GM21529 (cell line): Measurements from ENCODE around the gene CFAP99.

Experiments
- ATAC-seq: cut with Tn5 transposase; IDR thresholded peaks from one replicate; pipeline ENCODE4 v1.9.1; 2021; ENCODE audit not compliant: unreplicated experiment

CFAP99 gene

GRCh38 chr4:2497931-2498330 is 79.2 kb downstream of the CFAP99 start:
- ATAC-seq = peak; percentile 93

GRCh38 chr4:2500547-2500946 is 81.8 kb downstream of the CFAP99 start:
- no peak for ATAC-seq

- no peak for ATAC-seq
Observed at GRCh38 chr4:2501034-2501594, 82.4 kb downstream of the CFAP99 start.

- ATAC-seq = no peak
Observed at GRCh38 chr4:2503809-2504208, 85.1 kb downstream of the CFAP99 start.

- no peak for ATAC-seq
Observed at GRCh38 chr4:2507259-2507658, 88.5 kb downstream of the CFAP99 start.

GRCh38 chr4:2507855-2508254 is 89.1 kb downstream of the CFAP99 start:
- no peak for ATAC-seq

GRCh38 chr4:2510351-2511259 is 91.8 kb downstream of the CFAP99 start:
- no peak for ATAC-seq

GRCh38 chr4:2511645-2512131 is 92.9 kb downstream of the CFAP99 start:
- no peak for ATAC-seq
